Cortex of kidney (tissue), 1 donor: ENCODE measurements around the gene CASR.
"Not testable (repeated sequence)": the region's sequence is repeated elsewhere in the genome, so short reads cannot be mapped to it uniquely, and the experiment has no call there.

Source experiments
- DNase-seq: peaks from one replicate; lab custom pipeline; 2025; lab: John Stamatoyannopoulos, UW

CASR gene, protein sequence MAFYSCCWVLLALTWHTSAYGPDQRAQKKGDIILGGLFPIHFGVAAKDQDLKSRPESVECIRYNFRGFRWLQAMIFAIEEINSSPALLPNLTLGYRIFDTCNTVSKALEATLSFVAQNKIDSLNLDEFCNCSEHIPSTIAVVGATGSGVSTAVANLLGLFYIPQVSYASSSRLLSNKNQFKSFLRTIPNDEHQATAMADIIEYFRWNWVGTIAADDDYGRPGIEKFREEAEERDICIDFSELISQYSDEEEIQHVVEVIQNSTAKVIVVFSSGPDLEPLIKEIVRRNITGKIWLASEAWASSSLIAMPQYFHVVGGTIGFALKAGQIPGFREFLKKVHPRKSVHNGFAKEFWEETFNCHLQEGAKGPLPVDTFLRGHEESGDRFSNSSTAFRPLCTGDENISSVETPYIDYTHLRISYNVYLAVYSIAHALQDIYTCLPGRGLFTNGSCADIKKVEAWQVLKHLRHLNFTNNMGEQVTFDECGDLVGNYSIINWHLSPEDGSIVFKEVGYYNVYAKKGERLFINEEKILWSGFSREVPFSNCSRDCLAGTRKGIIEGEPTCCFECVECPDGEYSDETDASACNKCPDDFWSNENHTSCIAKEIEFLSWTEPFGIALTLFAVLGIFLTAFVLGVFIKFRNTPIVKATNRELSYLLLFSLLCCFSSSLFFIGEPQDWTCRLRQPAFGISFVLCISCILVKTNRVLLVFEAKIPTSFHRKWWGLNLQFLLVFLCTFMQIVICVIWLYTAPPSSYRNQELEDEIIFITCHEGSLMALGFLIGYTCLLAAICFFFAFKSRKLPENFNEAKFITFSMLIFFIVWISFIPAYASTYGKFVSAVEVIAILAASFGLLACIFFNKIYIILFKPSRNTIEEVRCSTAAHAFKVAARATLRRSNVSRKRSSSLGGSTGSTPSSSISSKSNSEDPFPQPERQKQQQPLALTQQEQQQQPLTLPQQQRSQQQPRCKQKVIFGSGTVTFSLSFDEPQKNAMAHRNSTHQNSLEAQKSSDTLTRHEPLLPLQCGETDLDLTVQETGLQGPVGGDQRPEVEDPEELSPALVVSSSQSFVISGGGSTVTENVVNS

GRCh38 chr3:122183521-122183892 lies at the start of gene CASR:
Gene CASR, plus strand, starts transcription at chr3:122183668. Its CDS starts 70,522 bp downstream, at chr3:122254190.
- DNase-seq: no peak

DNA sequence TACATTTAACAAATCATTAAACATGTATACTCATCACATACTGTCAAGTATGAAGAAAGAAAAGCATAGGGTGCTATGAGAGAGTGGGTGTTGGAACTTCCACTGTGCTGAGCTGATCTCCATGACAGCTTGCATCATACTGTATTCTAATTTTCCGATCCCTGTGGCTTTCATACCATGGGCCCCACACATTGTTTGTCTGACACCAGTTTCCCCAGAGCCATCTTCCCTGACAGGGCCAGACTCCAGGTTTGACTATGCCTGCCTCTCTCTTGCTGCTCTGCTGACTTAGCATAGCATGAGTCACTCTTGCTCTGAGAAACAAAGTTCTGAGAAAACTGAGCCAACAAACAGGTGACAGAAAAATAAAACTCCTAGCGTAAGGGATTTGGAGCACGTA lies 37.0 kb upstream of the CASR start:
- no peak for DNase-seq

GRCh38 chr3:122148941-122149627 lies 34.4 kb upstream of the CASR start:
- no peak for DNase-seq

GRCh38 chr3:122151480-122151879 lies 32.0 kb upstream of the CASR start:
- no peak for DNase-seq

- DNase-seq: not testable (repeated sequence)
Measured at GRCh38 chr3:122164983-122165382, 18.5 kb upstream of the CASR start.

DNA sequence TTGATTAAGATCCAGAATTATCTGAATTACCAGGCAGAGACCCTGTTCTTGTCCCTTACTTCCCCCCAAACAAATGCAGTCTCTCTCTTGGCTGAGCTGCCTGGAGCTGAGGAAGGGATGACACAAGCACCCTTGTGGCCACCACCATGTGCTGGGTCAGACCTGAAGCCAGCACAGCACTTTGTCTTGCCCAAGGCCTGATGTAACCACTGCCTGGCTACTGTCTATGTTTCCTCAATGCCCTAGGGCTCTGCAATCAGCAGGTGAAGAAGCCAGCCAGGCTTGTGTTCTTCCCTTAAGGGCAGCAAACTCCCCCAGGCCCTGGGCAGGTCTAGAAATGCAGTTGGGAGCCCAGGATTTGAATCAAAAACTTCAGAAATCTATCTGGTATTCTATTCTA lies 15.8 kb upstream of the CASR start:
- DNase-seq: no peak

DNA sequence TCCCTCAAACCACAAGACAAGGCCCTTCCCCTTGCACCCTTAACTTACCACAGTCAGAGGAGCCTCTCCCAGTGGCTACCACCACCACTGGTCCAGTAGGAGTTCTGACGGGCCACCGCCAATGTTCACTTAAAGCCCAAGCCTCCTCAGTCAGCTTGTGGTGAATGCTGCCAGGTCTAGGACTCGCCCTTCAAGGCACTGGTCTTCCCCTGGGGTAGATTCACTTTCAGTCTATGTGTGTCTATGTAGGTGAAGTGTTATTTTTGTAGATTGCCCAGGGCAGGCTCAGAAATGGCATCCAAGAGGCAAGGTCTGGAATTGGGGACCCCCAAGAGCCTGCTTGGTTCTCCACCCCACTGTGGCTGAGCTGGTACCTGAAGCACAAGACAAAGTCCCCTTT lies 15.4 kb upstream of the CASR start:
- no peak for DNase-seq

GRCh38 chr3:122169911-122170310 lies 13.6 kb upstream of the CASR start:
- no peak for DNase-seq

DNA sequence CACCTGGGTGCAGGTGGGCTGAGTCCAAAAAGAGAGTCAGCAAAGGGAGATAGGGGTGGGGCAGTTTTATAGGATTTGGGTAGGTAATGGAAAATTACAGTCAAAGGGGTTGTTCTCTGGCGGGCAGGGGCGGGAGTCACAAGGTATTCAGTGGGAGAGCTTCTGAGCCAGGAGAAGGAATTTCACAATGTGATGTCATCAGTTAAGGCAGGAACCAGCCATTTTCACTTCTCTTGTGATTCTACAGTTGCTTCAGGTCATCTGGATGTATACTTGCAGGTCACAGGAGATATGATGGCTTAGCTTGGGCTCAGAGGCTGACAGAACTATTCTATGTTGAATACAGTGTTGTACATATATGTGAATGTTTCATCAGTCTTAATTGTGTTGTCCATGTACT lies 12.1 kb upstream of the CASR start:
- not testable (repeated sequence) for DNase-seq

- DNase-seq: no peak
Measured at GRCh38 chr3:122178711-122179110, 4.8 kb upstream of the CASR start.

- no peak for DNase-seq
Measured at GRCh38 chr3:122183893-122184590, 574 bp downstream of the CASR start.

DNA sequence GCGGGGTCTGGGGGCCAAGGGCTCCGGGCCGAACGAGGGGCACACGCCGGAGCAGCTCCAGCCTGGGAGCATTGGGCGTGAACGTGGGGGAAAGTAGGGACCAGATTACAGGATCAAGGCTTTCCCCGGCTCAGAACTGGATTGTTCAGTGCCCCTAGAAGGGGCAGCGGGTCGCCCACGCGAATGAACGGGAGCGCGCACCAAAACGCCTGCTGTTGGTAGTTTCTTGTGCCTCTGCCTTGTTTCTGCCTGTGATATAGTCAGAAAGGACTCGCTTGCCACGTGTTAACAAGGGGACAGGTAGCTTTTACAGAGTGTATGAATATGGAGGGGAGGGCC lies 1.1 kb downstream of the CASR start:
- DNase-seq: no peak

GRCh38 chr3:122186372-122186771 lies 2.9 kb downstream of the CASR start:
- DNase-seq: no peak

DNA sequence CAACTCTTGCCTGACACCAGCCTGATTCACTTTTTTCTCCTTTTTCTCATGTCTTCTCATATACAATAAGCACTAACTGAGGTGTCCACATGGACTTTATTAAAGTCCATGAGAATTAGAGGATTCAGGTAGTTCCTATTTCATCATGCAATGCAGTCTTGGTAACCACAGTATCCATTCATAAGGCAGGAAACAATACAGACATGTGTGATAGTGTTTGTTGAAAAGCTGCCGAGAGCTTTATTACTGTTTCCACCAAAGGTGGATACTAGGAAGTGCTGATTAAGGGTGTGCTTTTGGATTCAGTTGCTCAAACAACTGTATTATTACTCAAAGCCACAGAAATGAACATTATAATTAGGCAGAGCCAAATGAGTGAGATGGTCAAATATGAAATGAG lies 5.3 kb downstream of the CASR start:
- no peak for DNase-seq

DNA sequence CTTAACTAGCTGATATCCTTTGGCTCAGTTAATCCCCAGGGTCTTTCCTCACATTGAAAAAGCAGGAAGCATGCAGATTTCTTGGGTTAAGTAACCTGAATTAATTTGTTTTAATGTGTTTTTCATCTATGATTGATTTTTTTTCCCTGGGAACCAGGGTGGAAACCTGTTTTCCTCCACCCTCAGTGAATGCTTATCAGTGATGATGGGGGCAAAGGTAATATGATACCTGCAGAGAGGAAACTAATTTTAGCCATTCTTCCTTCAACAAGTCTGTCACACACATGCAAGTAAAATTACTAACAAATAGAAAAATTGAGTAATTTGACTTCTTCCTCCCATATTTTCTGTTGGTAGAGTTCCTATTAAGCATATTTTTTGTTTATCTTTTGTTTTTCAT lies 5.9 kb downstream of the CASR start:
- no peak for DNase-seq

GRCh38 chr3:122190525-122190924 lies 7.1 kb downstream of the CASR start:
- DNase-seq: no peak

GRCh38 chr3:122198966-122199365 lies 15.5 kb downstream of the CASR start:
- no peak for DNase-seq

GRCh38 chr3:122199552-122199951 lies 16.1 kb downstream of the CASR start:
- no peak for DNase-seq

- DNase-seq: no peak
Measured at GRCh38 chr3:122200661-122201060, 17.2 kb downstream of the CASR start.

- not testable (repeated sequence) for DNase-seq
Measured at GRCh38 chr3:122201476-122201875, 18.0 kb downstream of the CASR start.

GRCh38 chr3:122208579-122208978 lies 25.1 kb downstream of the CASR start:
- no peak for DNase-seq

DNA sequence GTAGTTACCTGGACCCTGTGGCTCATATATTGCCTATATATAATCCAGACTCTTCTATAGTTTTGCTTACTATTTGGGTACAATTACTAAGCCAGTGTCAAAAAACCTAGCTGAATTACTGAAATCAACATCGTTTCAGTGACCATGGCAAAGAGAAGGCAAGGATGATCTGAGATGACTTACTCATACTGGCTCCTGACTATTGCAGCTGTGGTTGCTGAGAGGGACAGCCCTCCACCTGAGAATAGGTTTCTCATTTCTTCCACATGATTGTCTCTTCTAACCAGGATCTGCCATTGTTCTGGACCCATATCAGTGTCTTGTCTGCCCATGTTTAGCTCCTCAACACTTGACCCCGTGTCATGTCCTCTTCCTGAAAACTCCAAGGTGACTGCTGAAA lies 30.2 kb downstream of the CASR start:
- no peak for DNase-seq
